Lower lobe of right lung (tissue), 2 donors: ENCODE data around the gene ZNF350. TPM values are rescaled to one million over a fixed set of nuclear protein-coding genes. Genes with fewer than 3 reads are reported as not detected.

Experiments used
- ATAC-seq, 2 donors: fragments of 200-7000 bp; cut with Tn5 transposase; one replicate each; pipeline ENCODE4 v1.9.1; 2020 to 2022; ENCODE audit warnings: mild to moderate bottlenecking in 2 of 2, moderate library complexity in 2 of 2
- DNase-seq: peaks from one replicate; pipeline ENCODE4 v3.0.0-alpha.2; 2020
- H3K27ac ChIP-seq: fragments of 200-600 bp; one replicate; pipeline ENCODE4 v1.8.0; 2022
- H3K27me3 ChIP-seq: fragments of 200-600 bp; one replicate; pipeline ENCODE4 v1.8.0; 2022; ENCODE audit warnings: low read depth
- H3K36me3 ChIP-seq: fragments of 200-600 bp; one replicate; pipeline ENCODE4 v1.8.0; 2022; ENCODE audit warnings: mild to moderate bottlenecking
- H3K4me1 ChIP-seq: fragments of 200-600 bp; one replicate; pipeline ENCODE4 v1.8.0; 2022
- H3K4me3 ChIP-seq: fragments of 200-600 bp; one replicate; pipeline ENCODE4 v1.8.0; 2022; ENCODE audit warnings: mild to moderate bottlenecking
- H3K9me3 ChIP-seq: fragments of 200-600 bp; one replicate; pipeline ENCODE4 v1.8.0; 2022
- intact Hi-C: fragments of 100-400 bp; cut with DNase I; formaldehyde crosslinking; loops from one replicate; pipeline ENCODE4 v1.11.0; 2022
- total RNA-seq: library from RNA; stranded (reverse); fragmentation: NEBNext Ultra II Directional; extraction: Animal tissue kit (Norgen Biotek cat#: 25700); gene quantifications from one replicate; pipeline ENCODE4 v1.2.1, GENCODE V29; 2021
- TF ChIP-seq, protein P1 (sequence below): fragments of 200-600 bp; IDR thresholded peaks from one replicate; pipeline ENCODE4 v1.8.0; 2022; ENCODE audit warnings: antibody characterized with exemption, mild to moderate bottlenecking
- donor health status: DM: no; HTN: yes; CAD: no; lungs with severe emphysema.

ZNF350 gene
- total RNA-seq, 1 donor from 2014 or later = 13.7 TPM

DNA sequence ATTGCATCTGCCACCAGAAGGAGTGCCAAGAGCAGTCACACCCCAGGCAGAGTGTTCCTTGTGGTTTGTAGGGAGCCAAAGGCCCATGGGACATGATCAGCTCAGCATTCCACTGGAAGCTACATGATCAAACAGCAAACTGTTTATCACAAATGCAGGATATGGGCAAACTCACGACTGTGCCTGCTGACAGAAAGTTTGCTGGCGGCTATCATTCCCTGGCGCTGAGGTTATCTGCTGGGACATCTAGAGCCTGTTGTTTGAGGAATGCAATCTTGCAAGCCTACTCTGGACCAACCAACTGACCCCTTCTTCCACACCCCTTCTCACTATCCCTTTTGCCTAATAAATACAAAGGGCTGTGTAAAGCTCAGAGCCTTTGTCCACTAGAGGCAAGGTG is 67.0 kb downstream of the ZNF350 start:
- ATAC-seq (no peak), DNase-seq (no peak)
- Histone ChIP-seq H3K4me3 (no peak overlapping the region), H3K36me3 (no peaks in the 10 kb centered on the region), H3K27me3 (no peaks in the 10 kb centered on the region), H3K4me1 (no peaks in the 10 kb centered on the region), H3K27ac (no peak overlapping the region), H3K9me3 (peaks cover 87% of the 10 kb centered on the region)
- TF ChIP-seq, protein P1, sequence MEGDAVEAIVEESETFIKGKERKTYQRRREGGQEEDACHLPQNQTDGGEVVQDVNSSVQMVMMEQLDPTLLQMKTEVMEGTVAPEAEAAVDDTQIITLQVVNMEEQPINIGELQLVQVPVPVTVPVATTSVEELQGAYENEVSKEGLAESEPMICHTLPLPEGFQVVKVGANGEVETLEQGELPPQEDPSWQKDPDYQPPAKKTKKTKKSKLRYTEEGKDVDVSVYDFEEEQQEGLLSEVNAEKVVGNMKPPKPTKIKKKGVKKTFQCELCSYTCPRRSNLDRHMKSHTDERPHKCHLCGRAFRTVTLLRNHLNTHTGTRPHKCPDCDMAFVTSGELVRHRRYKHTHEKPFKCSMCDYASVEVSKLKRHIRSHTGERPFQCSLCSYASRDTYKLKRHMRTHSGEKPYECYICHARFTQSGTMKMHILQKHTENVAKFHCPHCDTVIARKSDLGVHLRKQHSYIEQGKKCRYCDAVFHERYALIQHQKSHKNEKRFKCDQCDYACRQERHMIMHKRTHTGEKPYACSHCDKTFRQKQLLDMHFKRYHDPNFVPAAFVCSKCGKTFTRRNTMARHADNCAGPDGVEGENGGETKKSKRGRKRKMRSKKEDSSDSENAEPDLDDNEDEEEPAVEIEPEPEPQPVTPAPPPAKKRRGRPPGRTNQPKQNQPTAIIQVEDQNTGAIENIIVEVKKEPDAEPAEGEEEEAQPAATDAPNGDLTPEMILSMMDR = no peak
- intact Hi-C loops = no loop called here

DNA sequence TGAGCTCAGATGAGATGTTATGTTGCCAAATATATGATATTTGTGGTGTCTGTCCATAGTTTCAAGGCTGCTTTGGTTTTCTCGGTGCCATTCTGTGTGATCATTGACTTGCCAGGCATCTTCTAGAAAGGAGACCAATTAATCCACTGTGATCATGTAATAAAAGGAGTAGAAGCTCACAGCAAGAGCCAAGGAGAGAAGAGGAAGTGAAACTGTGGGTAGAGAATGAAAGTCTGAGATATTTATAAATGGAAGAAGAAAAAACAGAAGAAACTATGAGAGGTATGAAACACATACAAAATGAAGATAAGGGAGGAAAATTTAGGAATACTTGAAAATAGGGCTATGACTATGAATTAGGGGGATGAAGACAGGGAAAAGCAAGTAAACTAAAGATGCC is 70.5 kb downstream of the ZNF350 start:
- Histone ChIP-seq H3K4me1 (no peaks in the 10 kb centered on the region), H3K27ac (no peak overlapping the region), H3K27me3 (no peaks in the 10 kb centered on the region), H3K9me3 (peaks cover 79% of the 10 kb centered on the region), H3K4me3 (no peak overlapping the region), H3K36me3 (no peaks in the 10 kb centered on the region)
- no peak for DNase-seq
- intact Hi-C loops = no loop called here
- TF ChIP-seq, protein P1 = no peak
- no peak for ATAC-seq

DNA sequence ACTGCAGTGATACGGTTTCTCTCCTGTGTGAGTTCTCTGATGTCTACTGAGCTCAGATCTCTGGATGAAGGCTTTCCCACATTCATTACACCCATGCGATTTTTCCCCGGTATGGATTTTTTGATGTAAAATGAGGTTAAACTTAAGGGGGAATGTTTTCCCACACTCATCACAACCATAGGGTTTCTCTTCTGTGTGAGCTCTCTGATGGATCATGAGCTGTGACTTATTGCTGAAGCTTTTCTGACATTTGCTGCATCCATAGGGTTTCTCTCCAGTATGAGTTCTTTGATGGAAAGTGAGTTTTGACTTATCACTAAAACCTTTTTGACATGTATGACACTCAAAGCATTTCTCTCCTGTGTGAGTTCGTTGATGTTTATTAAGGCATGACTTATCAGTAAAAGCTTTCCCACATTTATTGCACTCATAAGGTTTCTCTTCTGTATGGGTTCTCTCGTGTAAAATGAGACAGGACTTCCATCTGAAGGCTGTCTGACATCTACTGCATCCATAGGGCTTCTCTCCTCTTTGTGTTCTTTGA is 71.2 kb downstream of the ZNF350 start:
- intact Hi-C loops = no loop called here
- DNase-seq (no peak), ATAC-seq (no peak)
- H3K4me1 ChIP-seq = no peaks in the 10 kb centered on the region
- H3K4me3 ChIP-seq = no peak overlapping the region
- no peak overlapping the region for H3K27ac ChIP-seq
- H3K27me3 ChIP-seq = no peaks in the 10 kb centered on the region
- TF ChIP-seq, protein P1 = no peak
- peaks cover 71% of the 10 kb centered on the region for H3K9me3 ChIP-seq
- H3K36me3 ChIP-seq = no peaks in the 10 kb centered on the region

Other genes starting within 250 kb of the ZNF350 start
- gene FPR1, start 235.0 kb downstream of the ZNF350 start, total RNA-seq = 105 TPM
- gene FPR2, start 225.7 kb downstream of the ZNF350 start, total RNA-seq = 29.4 TPM
- 62.3 TPM for gene FPR3, start 191.7 kb downstream of the ZNF350 start, total RNA-seq
- 10.7 TPM for gene ZNF577, start 98.9 kb downstream of the ZNF350 start, total RNA-seq
- 14.3 TPM for gene ZNF649, start 81.8 kb downstream of the ZNF350 start, total RNA-seq
- 7.9 TPM for gene ZNF613, start 59.4 kb downstream of the ZNF350 start, total RNA-seq
- gene ZNF615, start 21.4 kb upstream of the ZNF350 start, total RNA-seq = 9.6 TPM
- gene ZNF614, start 41.5 kb upstream of the ZNF350 start, total RNA-seq = 7.1 TPM
- gene ZNF432, start 62.0 kb upstream of the ZNF350 start, total RNA-seq = 11.3 TPM
- 25.3 TPM for gene ZNF841, start 108.9 kb upstream of the ZNF350 start, total RNA-seq
- 13.4 TPM for gene ZNF616, start 153.1 kb upstream of the ZNF350 start, total RNA-seq
- gene ZNF836, start 184.8 kb upstream of the ZNF350 start, total RNA-seq = 15.9 TPM
- 154 TPM for gene PPP2R1A, start 203.2 kb upstream of the ZNF350 start, total RNA-seq